Lung microvascular endothelial cell (primary cell): ENCODE data around the gene PCCB. TPM values are rescaled to one million over a fixed set of nuclear protein-coding genes. Genes with fewer than 3 reads are reported as not detected.
"Not testable (repeated sequence)": the region's sequence is repeated elsewhere in the genome, so short reads cannot be mapped to it uniquely, and the experiment has no call there.

Experiments used
- DNase-seq, 2 donors: peaks; one replicate each; pipeline versions ENCODE4 v3.0.0 to v3.0.0-alpha.2; 2010; ENCODE audit warnings: low read depth in 2 of 2
- total RNA-seq: library from RNA; depleted of rRNA; stranded (reverse); fragments of >200 nt; gene quantifications from 2 replicates; pipeline ENCODE4 v1.2.1, GENCODE V29; 2014

Gene PCCB
- total RNA-seq, 1 donor from 2014 or later = 34.7 TPM

DNA sequence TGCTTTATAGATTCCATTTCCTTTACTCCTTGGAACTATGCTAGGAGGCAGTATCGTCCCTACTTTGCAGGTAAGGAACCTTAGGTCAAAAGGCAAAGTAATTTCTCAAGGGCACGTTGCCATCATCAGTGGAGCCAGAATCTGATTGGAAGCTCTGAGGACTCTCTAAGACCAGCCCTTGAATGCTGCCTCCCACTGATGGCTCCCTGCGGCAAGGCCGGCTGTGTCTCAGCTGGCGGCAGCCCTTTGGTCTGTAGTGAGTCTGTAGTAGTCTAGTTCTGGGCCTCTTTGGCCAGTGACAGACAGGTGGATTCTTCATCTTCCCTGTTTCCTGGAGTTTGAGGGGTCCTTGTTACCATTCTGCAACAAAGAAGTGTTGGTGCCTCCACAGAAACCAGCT lies 76.2 kb downstream of the PCCB start:
- no peak for DNase-seq

DNA sequence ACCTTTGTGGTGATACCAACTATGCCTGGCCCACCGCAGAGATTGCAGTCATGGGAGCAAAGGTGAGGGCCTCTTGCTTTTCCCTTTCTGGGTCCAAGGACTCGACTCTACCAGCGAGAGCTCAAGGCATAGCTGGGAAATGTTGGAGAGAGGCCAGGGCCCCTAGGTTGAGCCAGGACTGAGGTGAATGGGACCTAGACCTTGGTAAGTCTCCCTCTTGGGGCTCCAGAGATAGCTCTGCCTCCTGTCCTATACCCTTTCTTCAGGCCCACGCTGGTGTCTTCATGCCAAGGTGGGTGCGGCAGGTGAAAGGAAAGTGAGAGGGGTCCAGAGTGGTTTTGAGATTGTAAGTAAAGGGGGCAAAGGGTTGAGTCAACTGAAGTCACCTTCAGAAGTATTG lies 77.5 kb downstream of the PCCB start:
- DNase-seq = no peak

GRCh38 chr3:136329593-136329992 lies 79.5 kb downstream of the PCCB start:
- DNase-seq = no peak

- no peak for DNase-seq
Measured at GRCh38 chr3:136330900-136331299, 80.8 kb downstream of the PCCB start.

DNA sequence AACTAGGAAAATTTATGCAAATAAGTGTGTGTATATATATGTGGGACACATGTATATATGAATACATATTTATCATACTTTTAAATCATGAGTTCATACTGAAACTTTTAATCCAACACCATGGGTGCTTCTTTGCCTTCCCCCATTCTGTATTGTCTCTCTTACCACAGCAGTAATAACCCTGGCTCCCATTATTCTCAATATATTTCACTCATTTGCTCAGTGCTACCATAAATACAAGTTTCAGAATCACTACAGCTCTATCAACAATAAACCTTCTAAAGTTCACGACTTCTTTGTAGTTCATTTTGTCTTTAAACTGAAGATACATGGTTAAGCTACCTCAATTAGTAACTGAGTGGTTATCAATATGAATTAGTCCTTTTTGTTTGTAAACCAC lies 82.2 kb downstream of the PCCB start:
- no peak for DNase-seq

DNA sequence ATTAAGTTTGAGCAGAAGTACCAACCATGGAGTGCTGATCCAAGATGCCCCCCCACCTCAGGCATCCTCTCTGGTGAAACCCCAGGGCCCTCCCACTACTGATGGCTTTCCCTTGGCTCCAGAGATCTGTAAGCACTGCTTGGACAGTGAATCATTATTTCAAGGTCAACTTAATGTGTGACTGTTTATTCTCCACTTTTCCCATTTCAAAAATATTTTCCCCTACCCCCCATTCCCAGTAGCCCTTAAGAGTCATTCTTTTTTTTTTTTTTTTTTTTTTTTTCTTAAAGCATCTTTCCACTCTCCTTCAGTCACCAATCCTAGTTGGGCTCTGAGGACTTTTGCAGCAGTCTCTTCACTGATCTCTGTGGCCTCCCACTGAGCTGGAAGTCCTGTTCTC lies 82.6 kb downstream of the PCCB start:
- DNase-seq = no peak

GRCh38 chr3:136334209-136334608 lies 84.1 kb downstream of the PCCB start:
- no peak for DNase-seq

DNA sequence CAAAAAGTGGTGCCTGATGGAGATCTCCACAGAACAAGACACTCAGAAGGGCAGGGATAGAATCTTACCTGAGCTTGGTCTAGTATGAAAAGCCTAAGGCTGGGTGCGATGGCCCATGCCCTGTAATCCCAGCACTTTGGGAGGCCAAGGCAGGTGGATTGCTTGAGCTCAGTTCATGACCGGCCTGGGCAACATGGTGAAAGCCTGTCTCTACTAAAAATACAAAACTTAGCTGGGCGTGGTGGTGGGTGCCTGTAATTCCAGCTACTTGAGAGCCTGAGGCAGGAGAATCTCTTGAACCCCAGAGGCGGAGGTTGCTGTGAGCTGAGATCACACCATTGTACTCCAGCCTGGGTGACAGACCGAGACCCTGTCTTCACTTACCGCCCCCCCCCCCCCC lies 84.6 kb downstream of the PCCB start:
- not testable (repeated sequence) for DNase-seq

GRCh38 chr3:136336329-136337100 lies 86.4 kb downstream of the PCCB start:
- DNase-seq = no peak

- DNase-seq = no peak
Measured at GRCh38 chr3:136343446-136343845, 93.3 kb downstream of the PCCB start.

DNA sequence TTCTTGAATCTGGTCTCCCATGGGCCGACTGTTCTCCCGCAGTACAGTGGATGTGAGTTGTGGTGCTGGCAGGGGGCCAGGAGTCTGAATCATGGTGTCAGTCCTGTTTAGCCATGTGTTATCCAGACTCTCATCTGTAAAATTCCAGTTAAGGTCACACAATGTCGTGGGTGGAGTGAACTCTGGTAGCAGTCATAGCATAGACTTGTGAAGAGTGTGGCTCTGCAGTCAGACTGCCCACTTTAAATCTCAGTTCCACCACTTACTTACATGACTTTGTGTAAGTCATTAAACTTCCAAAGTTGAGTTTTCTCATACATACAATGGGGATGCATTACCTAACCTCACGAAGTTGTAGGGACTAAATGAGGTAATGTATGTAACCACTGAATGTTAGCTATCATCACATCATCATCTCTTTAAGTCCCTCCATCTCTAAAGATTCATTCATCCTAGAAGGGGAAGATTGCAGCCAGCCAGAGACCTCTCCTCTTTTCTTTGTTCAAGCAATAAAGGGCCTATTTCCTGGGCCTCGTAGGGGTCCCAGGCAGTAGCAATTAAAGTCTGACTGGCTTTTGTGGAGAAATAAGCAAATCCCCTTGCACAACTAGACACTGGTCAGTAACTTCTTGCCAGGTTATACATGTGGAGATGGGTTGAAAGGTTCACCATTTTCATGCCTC lies 93.9 kb downstream of the PCCB start:
- peak; percentile 85 to 94 for DNase-seq

DNA sequence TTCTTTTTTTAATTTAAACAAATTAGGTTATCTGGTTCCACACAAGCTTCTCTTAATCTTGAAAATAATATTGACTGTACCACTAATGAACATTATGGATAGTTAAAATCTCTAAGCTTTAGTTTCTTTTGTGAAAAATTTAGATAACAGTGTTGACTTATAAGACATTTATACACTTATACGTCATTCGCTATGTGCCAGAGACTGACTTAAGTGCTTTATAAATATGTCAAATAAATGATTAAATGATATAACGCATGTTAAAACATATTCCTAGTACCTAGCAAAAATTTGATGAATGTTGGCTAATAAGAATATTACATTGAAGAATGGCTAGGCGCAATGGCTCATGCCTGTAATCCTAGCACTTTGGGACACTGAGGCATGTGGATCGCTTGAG lies 96.3 kb downstream of the PCCB start:
- no peak for DNase-seq

DNA sequence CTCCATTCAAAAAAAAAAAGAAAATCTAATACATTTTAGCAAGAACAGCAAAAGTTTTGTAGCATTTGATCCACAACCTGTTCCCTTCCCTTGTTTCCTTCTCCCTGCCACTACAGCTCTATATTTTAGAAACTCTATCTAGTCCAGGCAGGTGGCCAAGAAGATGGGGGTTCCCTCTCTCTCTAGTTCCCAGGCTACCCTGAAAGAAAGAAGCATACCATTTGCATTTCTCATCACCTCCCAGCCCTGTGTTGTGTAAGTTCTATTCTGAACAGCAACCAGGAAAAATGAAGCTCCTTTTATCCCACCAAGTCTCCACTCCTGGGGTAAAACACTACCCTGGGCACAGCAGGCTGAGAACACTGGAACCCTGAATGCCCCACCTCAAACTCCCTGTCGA lies 100.0 kb downstream of the PCCB start:
- peak in 1 of 2 donors; percentile 38 for DNase-seq

DNA sequence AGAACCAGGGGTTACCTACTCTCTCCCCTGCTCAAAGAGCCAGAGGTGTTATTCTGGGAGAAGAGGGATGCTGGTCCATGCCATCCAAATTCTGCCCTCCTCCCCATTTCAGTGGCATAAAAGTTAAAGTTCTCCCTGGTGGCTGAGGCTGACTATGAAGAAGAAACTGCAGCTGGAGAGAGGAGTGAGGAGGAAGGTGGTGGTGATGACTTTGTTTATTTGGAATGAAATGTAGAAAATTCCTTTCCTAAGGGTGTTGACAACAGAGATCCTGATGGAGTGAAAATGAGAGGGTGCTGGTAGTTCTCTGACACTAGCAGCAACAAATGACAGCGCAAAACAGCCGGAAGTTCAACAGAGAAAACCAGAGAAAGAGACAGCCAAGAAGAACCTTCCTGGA lies 100.4 kb downstream of the PCCB start:
- DNase-seq = no peak

DNA sequence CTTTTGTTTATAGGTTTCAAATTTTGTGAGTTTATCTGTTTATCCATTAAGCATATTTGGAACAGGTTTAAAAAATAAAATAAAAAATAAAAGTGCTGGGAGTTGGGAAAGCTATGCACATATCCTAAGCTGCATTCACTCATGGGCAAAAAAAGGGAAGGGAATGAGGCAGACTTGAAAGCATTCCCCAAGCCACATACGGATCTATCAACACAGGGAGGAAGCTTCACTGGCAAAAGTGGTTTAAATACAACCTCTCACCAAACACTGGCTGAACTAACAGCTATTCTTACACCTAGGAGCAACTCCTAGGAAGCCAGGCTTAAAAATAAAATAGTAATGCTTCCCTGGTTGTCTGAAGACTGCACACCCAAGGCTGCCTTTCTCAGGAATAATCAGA lies 101.2 kb downstream of the PCCB start:
- DNase-seq = no peak

DNA sequence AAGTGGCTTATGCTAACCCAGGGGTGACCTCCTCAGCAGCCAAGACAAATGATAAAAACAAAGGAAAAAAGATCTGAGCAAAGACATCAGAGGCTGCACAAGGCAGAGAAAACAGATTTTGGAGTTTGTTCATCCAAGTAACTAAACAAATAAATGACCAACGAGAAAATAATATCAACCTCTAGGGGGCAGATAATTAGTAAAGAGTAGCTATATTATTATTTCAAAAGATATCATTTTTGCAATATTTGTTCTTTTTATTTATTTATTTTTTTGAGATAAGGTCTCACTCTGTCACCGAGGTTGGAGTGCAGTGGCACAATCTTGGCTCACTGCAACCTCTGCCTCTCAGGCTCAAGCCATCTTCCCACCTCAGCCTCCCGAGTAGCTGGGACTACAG lies 101.8 kb downstream of the PCCB start:
- DNase-seq = no peak

DNA sequence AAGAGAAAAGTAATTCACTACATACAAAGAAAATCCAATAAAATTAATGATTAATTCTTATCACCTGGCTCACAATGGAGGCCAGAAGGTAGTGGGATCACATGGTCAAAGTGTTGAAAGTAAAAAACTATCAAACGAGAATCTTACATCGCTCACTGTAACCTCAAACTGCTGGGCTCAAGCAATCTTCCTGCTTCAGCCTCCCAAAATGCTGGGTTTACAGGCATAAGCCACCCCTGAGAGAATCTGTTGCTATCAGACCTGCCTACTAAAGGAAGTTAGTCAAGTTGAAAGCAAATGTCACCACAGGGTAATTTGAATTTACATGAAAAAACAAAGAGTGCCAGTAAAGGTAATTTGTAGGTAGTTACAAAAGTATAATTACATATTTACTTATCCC lies 103.3 kb downstream of the PCCB start:
- DNase-seq = no peak

- no peak for DNase-seq
Measured at GRCh38 chr3:136366289-136366688, 116.1 kb downstream of the PCCB start.

GRCh38 chr3:136375800-136376199 lies 125.7 kb downstream of the PCCB start:
- DNase-seq = not testable (repeated sequence)

- DNase-seq = no peak
Measured at GRCh38 chr3:136377508-136377907, 127.4 kb downstream of the PCCB start.

GRCh38 chr3:136378011-136378410 lies 127.9 kb downstream of the PCCB start:
- no peak for DNase-seq
